Measurements from ENCODE around the gene LAT.

- TF ChIP-seq CTCF (IDR thresholded peaks at IDR 0.05) = no peak
- no peak for TF ChIP-seq POLR2A (IDR thresholded peaks at IDR 0.05)
These were observed 6.9 kb upstream of the LAT start for GRCh38 chr16:28977703-28978662.

All from lower leg skin (tissue), 3 donors.